GM12801 (cell line): ENCODE measurements around the gene POT1.

Experiments used
- CTCF ChIP-seq: IDR thresholded peaks from one replicate; pipeline ENCODE4 v1.5.1; 2011; ENCODE audit warnings: control low read depth; ENCODE audit not compliant: insufficient read length; ENCODE audit errors: extremely low read depth

POT1 gene

GRCh38 chr7:124785994-124786393, 143.6 kb downstream of the POT1 start:
- no peak for TF ChIP-seq CTCF

GRCh38 chr7:124784879-124785818, 144.5 kb downstream of the POT1 start:
- TF ChIP-seq CTCF, result no peak

- no peak for TF ChIP-seq CTCF
Observed at GRCh38 chr7:124783271-124783670, 146.4 kb downstream of the POT1 start.

GRCh38 chr7:124781907-124782734, 147.5 kb downstream of the POT1 start:
- no peak for TF ChIP-seq CTCF

GRCh38 chr7:124781418-124781817, 148.2 kb downstream of the POT1 start:
- no peak for TF ChIP-seq CTCF

- TF ChIP-seq CTCF, result no peak
Observed at GRCh38 chr7:124780608-124781007, 149.0 kb downstream of the POT1 start.

- TF ChIP-seq CTCF, result no peak
Observed at GRCh38 chr7:124780056-124780455, 149.6 kb downstream of the POT1 start.
